HG03558 (cell line): ENCODE data around the gene CCDC195.
"Not testable (repeated sequence)": the region's sequence is repeated elsewhere in the genome, so short reads cannot be mapped to it uniquely, and the experiment has no call there.

Experiments used
- ATAC-seq: cut with Tn5 transposase; IDR thresholded peaks from one replicate; pipeline ENCODE4 v1.9.1; 2021; ENCODE audit warnings: moderate number of reproducible peaks; ENCODE audit not compliant: unreplicated experiment; ENCODE audit errors: extremely low read depth

The CCDC195 gene

GRCh38 chr2:224694502-224694901, 21.7 kb downstream of the CCDC195 start:
- no peak for ATAC-seq

- no peak for ATAC-seq
Measured at GRCh38 chr2:224691563-224691962, 24.6 kb downstream of the CCDC195 start.

GRCh38 chr2:224690868-224691267, 25.3 kb downstream of the CCDC195 start:
- no peak for ATAC-seq

- no peak for ATAC-seq
Measured at GRCh38 chr2:224689539-224689938, 26.6 kb downstream of the CCDC195 start.

GRCh38 chr2:224688997-224689396, 27.2 kb downstream of the CCDC195 start:
- no peak for ATAC-seq

- ATAC-seq: no peak
Measured at GRCh38 chr2:224687156-224687555, 29.0 kb downstream of the CCDC195 start.

- no peak for ATAC-seq
Measured at GRCh38 chr2:224685121-224685520, 31.0 kb downstream of the CCDC195 start.

- no peak for ATAC-seq
Measured at GRCh38 chr2:224682134-224682533, 34.0 kb downstream of the CCDC195 start.

GRCh38 chr2:224671731-224672130, 44.4 kb downstream of the CCDC195 start:
- ATAC-seq: no peak

- ATAC-seq: no peak
Measured at GRCh38 chr2:224670203-224670602, 46.0 kb downstream of the CCDC195 start.

GRCh38 chr2:224669449-224669848, 46.7 kb downstream of the CCDC195 start:
- ATAC-seq: no peak

GRCh38 chr2:224668123-224668909, 47.8 kb downstream of the CCDC195 start:
- no peak for ATAC-seq

- ATAC-seq: peak; percentile 94
Measured at GRCh38 chr2:224666951-224667553, 49.1 kb downstream of the CCDC195 start.

- ATAC-seq: not testable (repeated sequence)
Measured at GRCh38 chr2:224663322-224663721, 52.8 kb downstream of the CCDC195 start.

- not testable (repeated sequence) for ATAC-seq
Measured at GRCh38 chr2:224661708-224662107, 54.5 kb downstream of the CCDC195 start.

- no peak for ATAC-seq
Measured at GRCh38 chr2:224659714-224660113, 56.5 kb downstream of the CCDC195 start.

GRCh38 chr2:224658780-224659405, 57.3 kb downstream of the CCDC195 start:
- no peak for ATAC-seq

GRCh38 chr2:224657349-224657748, 58.8 kb downstream of the CCDC195 start:
- no peak for ATAC-seq

- ATAC-seq: no peak
Measured at GRCh38 chr2:224655006-224655537, 61.1 kb downstream of the CCDC195 start.
